Parathyroid adenoma (tissue), 2 donors: ENCODE data around the gene SGPP2.

Experiments used
- H2AFZ ChIP-seq: fragments of 300-600 bp; sonication (generic); one replicate; pipeline ENCODE4 v1.7.0; 2017; ENCODE audit warnings: antibody characterized with exemption, mild to moderate bottlenecking
- H3K27ac ChIP-seq: fragments of 300-600 bp; sonication (generic); one replicate; pipeline ENCODE4 v1.7.0; 2017
- H3K27me3 ChIP-seq: fragments of 300-600 bp; sonication (generic); one replicate; pipeline ENCODE4 v1.7.0; 2017; ENCODE audit warnings: low read length; ENCODE audit not compliant: control insufficient read depth, insufficient read depth
- H3K36me3 ChIP-seq: fragments of 300-600 bp; sonication (generic); one replicate; pipeline ENCODE4 v1.7.0; 2017; ENCODE audit warnings: low read length; ENCODE audit not compliant: control insufficient read depth, insufficient read depth
- H3K4me1 ChIP-seq: fragments of 300-600 bp; sonication (generic); one replicate; pipeline ENCODE4 v1.7.0; 2017; ENCODE audit warnings: control low read depth
- H3K4me2 ChIP-seq: fragments of 300-600 bp; sonication (generic); one replicate; pipeline ENCODE4 v1.7.0; 2017; ENCODE audit warnings: low read length
- H3K4me3 ChIP-seq: fragments of 300-600 bp; sonication (generic); one replicate; pipeline ENCODE4 v1.7.0; 2017; ENCODE audit warnings: low read depth, low read length
- H3K79me2 ChIP-seq: fragments of 300-600 bp; sonication (generic); one replicate; pipeline ENCODE4 v1.7.0; 2017; ENCODE audit warnings: control low read depth
- H3K9ac ChIP-seq: fragments of 300-600 bp; sonication (generic); one replicate; pipeline ENCODE4 v1.7.0; 2017; ENCODE audit warnings: mild to moderate bottlenecking
- H3K9me3 ChIP-seq: fragments of 300-600 bp; sonication (generic); one replicate; pipeline ENCODE4 v1.7.0; 2017; ENCODE audit warnings: low read length; ENCODE audit not compliant: control insufficient read depth
- CTCF ChIP-seq: fragments of 300-600 bp; sonication (generic); IDR thresholded peaks from one replicate; pipeline ENCODE4 v1.7.0; 2017; ENCODE audit warnings: antibody characterized with exemption, mild to moderate bottlenecking
- donor health status: primary hyperparathyroidism.

SGPP2 gene

GRCh38 chr2:222572264-222572721 lies 147.9 kb downstream of the SGPP2 start:
- Histone ChIP-seq H3K79me2 (no peaks in the 10 kb centered on the region), H3K36me3 (no peaks in the 10 kb centered on the region), H3K4me2 (peak overlapping the region; percentile 33), H3K27ac (peak overlapping the region; percentile 53), H3K9ac (no peak overlapping the region), H3K4me3 (no peak overlapping the region), H3K4me1 (peaks cover 20% of the 10 kb centered on the region), H3K27me3 (no peaks in the 10 kb centered on the region), H3K9me3 (no peaks in the 10 kb centered on the region), H2AFZ (no peak overlapping the region)
- no peak for TF ChIP-seq CTCF

GRCh38 chr2:222572751-222573174 lies 148.4 kb downstream of the SGPP2 start:
- TF ChIP-seq CTCF = no peak
- Histone ChIP-seq H3K27ac (peak overlapping the region; percentile 53), H3K9ac (no peak overlapping the region), H3K4me2 (peak overlapping the region; percentile 33), H3K4me3 (no peak overlapping the region), H3K9me3 (no peaks in the 10 kb centered on the region), H3K27me3 (no peaks in the 10 kb centered on the region), H3K79me2 (no peaks in the 10 kb centered on the region), H3K4me1 (peaks cover 20% of the 10 kb centered on the region), H2AFZ (no peak overlapping the region), H3K36me3 (no peaks in the 10 kb centered on the region)

- no peak for TF ChIP-seq CTCF
- no peak overlapping the region for H3K9ac ChIP-seq
- no peak overlapping the region for H3K4me3 ChIP-seq
- no peak overlapping the region for H2AFZ ChIP-seq
- H3K4me2 ChIP-seq = no peak overlapping the region
- H3K36me3 ChIP-seq = no peaks in the 10 kb centered on the region
- H3K27me3 ChIP-seq = no peaks in the 10 kb centered on the region
- H3K27ac ChIP-seq = no peak overlapping the region
- no peaks in the 10 kb centered on the region for H3K79me2 ChIP-seq
- H3K9me3 ChIP-seq = no peaks in the 10 kb centered on the region
- peaks cover 13% of the 10 kb centered on the region for H3K4me1 ChIP-seq
Observed at GRCh38 chr2:222575618-222576017, 151.3 kb downstream of the SGPP2 start.

- no peak overlapping the region for H3K4me2 ChIP-seq
- H3K27me3 ChIP-seq = no peaks in the 10 kb centered on the region
- peaks cover 13% of the 10 kb centered on the region for H3K4me1 ChIP-seq
- no peak overlapping the region for H3K9ac ChIP-seq
- no peak overlapping the region for H2AFZ ChIP-seq
- no peaks in the 10 kb centered on the region for H3K9me3 ChIP-seq
- TF ChIP-seq CTCF = no peak
- no peaks in the 10 kb centered on the region for H3K79me2 ChIP-seq
- H3K36me3 ChIP-seq = no peaks in the 10 kb centered on the region
- H3K27ac ChIP-seq = no peak overlapping the region
- H3K4me3 ChIP-seq = no peak overlapping the region
Observed at GRCh38 chr2:222576171-222577081, 152.1 kb downstream of the SGPP2 start.
